Panc1 (cell line): ENCODE results near the gene SLC25A29. TPM values are rescaled to one million over a fixed set of nuclear protein-coding genes. Genes with fewer than 3 reads are reported as not detected.

ENCODE experiments used
- ATAC-seq: fragments of 200-7000 bp; cut with Tn5 transposase; 2 replicates; pipeline ENCODE4 v1.9.1; 2020; ENCODE audit warnings: mild to moderate bottlenecking, moderate library complexity
- BruUV-seq: library from RNA; stranded (reverse); fragments of 400-500 nt; replicated peaks from 2 replicates; lab custom pipeline; 2021; lab: Mats Ljungman, UMichigan
- CTCF ChIA-PET: fragments of 300-600 bp; sonication (Branson Sonifier 250); formaldehyde crosslinking; loops from one replicate; lab custom pipeline; 2022; ENCODE audit warnings: antibody characterized with exemption; lab: Charles Lee
- POLR2A ChIA-PET: fragments of 300-600 bp; sonication (Branson Sonifier 250); formaldehyde crosslinking; loops from one replicate; lab custom pipeline; 2022; ENCODE audit warnings: antibody characterized with exemption; lab: Charles Lee
- DNase-seq: peaks from one replicate; pipeline ENCODE4 v3.0.0-alpha.2; 2010; ENCODE audit warnings: low read depth, low spot score
- H3K27ac ChIP-seq: 2 replicates; pipeline ENCODE4 v1.5.1; 2011; ENCODE audit warnings: mild to moderate bottlenecking, low read length, inconsistent platforms
- H3K27me3 ChIP-seq: fragments of 200-500 bp; sonication (Bioruptor generic); 2 replicates; pipeline ENCODE4 v1.6.0; 2014; ENCODE audit warnings: low read length, inconsistent platforms; ENCODE audit not compliant: control insufficient read depth, insufficient read depth
- H3K36me3 ChIP-seq: fragments of 200-500 bp; sonication (Bioruptor generic); 2 replicates; pipeline ENCODE4 v1.5.1; 2014; ENCODE audit warnings: inconsistent platforms, mild to moderate bottlenecking, low read length, moderate library complexity; ENCODE audit not compliant: control insufficient read depth, insufficient read depth
- H3K4me1 ChIP-seq: 2 replicates; pipeline ENCODE4 v1.5.1; 2011; ENCODE audit warnings: inconsistent platforms, mild to moderate bottlenecking, low read length, moderate library complexity; ENCODE audit not compliant: control insufficient read depth, insufficient read depth
- H3K4me3 ChIP-seq, 2 experiments: 2 replicates each; pipeline ENCODE4 v1.5.1; 2011 to 2012; ENCODE audit warnings: low read depth in 2 of 2, low read length in 2 of 2, mild to moderate bottlenecking in 2 of 2, inconsistent platforms in 1 of 2, moderate library complexity in 1 of 2
- H3K9me3 ChIP-seq: fragments of 200-500 bp; sonication (Bioruptor generic); 2 replicates; pipeline ENCODE4 v1.5.1; 2014; ENCODE audit warnings: low read depth, mild to moderate bottlenecking, inconsistent platforms, low read length, moderate library complexity; ENCODE audit not compliant: control insufficient read depth, insufficient read depth
- CTCF ChIP-seq: fragments of 450-650 bp; IDR thresholded peaks from 2 replicates; pipeline ENCODE4 v1.5.1; 2017; ENCODE audit warnings: mild to moderate bottlenecking
- POLR2AphosphoS5 ChIP-seq: IDR thresholded peaks from 2 replicates; pipeline ENCODE4 v1.6.1; 2012; ENCODE audit warnings: mild to moderate bottlenecking, low read depth, low read length, moderate library complexity
- REST ChIP-seq, 2 experiments: IDR thresholded peaks; 2 replicates each; pipeline ENCODE4 v1.6.1; 2011 to 2012; ENCODE audit warnings: low read depth in 2 of 2, control low read depth in 1 of 2, low read length in 1 of 2, mild to moderate bottlenecking in 1 of 2, moderate library complexity in 1 of 2; ENCODE audit not compliant: insufficient read depth in 1 of 2
- SIN3A ChIP-seq: IDR thresholded peaks from 2 replicates; pipeline ENCODE4 v1.6.1; 2012; ENCODE audit warnings: low read depth, mild to moderate bottlenecking, low read length, moderate library complexity, borderline replicate concordance; ENCODE audit not compliant: insufficient read depth
- TCF7L2 ChIP-seq: IDR thresholded peaks from 2 replicates; pipeline ENCODE4 v1.6.1; 2011; ENCODE audit warnings: mild to moderate bottlenecking, low read depth, low read length, inconsistent platforms
- in situ Hi-C: cut with HindIII; loops from 2 replicates; pipeline ENCODE4 v1.10.0; 2016; ENCODE audit warnings: low sequenced_read_pairs, low pct_unique_long_range_greater_than_20kb
- intact Hi-C: fragments of 100-400 bp; cut with micrococcal nuclease; formaldehyde crosslinking; loops from one replicate; pipeline ENCODE4 v1.10.0; 2022; ENCODE audit not compliant: unreplicated experiment
- total RNA-seq: library from RNA; stranded (reverse); gene quantifications from one replicate; pipeline ENCODE4 v1.2.1, GENCODE V29; 2021; ENCODE audit not compliant: unreplicated experiment

The SLC25A29 gene
- total RNA-seq, 1 experiment from 2014 or later, result 33.6 TPM

GRCh38 chr14:100332797-100333196, 26.6 kb upstream of the SLC25A29 start:
- TF ChIP-seq POLR2AphosphoS5 (no peak), TCF7L2 (no peak), SIN3A (no peak), CTCF (no peak), REST (IDR thresholded peaks at IDR 0.05; ENCODE audit: insufficient read depth in 1 of 2, low read depth in 2 of 2, low read length in 1 of 2) (no peak)
- Histone ChIP-seq H3K4me1 (no peaks in the 10 kb centered on the region), H3K9me3 (no peaks in the 10 kb centered on the region), H3K27me3 (no peaks in the 10 kb centered on the region), H3K36me3 (no peaks in the 10 kb centered on the region), H3K27ac (no peak overlapping the region), H3K4me3 (no peak overlapping the region)
- BruUV-seq, result no TSS peak
- ChIA-PET CTCF (no interaction called here), POLR2A (no interaction called here)
- intact Hi-C loops (no loop called here), in situ Hi-C loops (no loop called here)
- ATAC-seq, result no peak
- DNase-seq, result no peak

GRCh38 chr14:100332071-100332639, 25.9 kb upstream of the SLC25A29 start:
- POLR2A ChIA-PET, result no interaction called here
- BruUV-seq, result no TSS peak

More at GRCh38 chr14:100332071-100332639, 25.9 kb upstream of the SLC25A29 start:
- H3K27ac ChIP-seq, result no peak overlapping the region
- H3K27me3 ChIP-seq, result no peaks in the 10 kb centered on the region
- H3K4me1 ChIP-seq, result no peaks in the 10 kb centered on the region
- no peaks in the 10 kb centered on the region for H3K36me3 ChIP-seq
- intact Hi-C loops (no loop called here), in situ Hi-C loops (no loop called here)
- H3K4me3 ChIP-seq, result no peak overlapping the region
- DNase-seq, result no peak
- H3K9me3 ChIP-seq, result no peaks in the 10 kb centered on the region
- peak; percentile 19; the same call in 1 of the 2 replicates for ATAC-seq
- TF ChIP-seq POLR2AphosphoS5 (no peak), CTCF (no peak), TCF7L2 (no peak), SIN3A (no peak), REST (IDR thresholded peaks at IDR 0.05; ENCODE audit: insufficient read depth in 1 of 2, low read depth in 2 of 2, low read length in 1 of 2) (no peak)
- CTCF ChIA-PET, result no interaction called here
